Forelimb muscle (tissue), 1 donor: ENCODE results near the gene GPR39. TPM values are rescaled to one million over a fixed set of nuclear protein-coding genes. Genes with fewer than 3 reads are reported as not detected.

Experiments used
- DNase-seq: peaks from one replicate; pipeline ENCODE4 v3.0.0-alpha.2; 2013; ENCODE audit warnings: low read depth
- polyA plus RNA-seq: library from polyadenylated mRNA; unstranded; fragments of 120-200 nt; gene quantifications from one replicate; pipeline ENCODE4 v1.2.1, GENCODE V29; 2013; ENCODE audit not compliant: insufficient read length

The GPR39 gene
- polyA plus RNA-seq, 1 donor: 0.20 TPM

- no peak for DNase-seq
Measured at GRCh38 chr2:132670496-132671150, 254.0 kb downstream of the GPR39 start.

- no peak for DNase-seq
Measured at GRCh38 chr2:132671151-132671835, 254.7 kb downstream of the GPR39 start.

GRCh38 chr2:132676999-132677398, 260.4 kb downstream of the GPR39 start:
- no peak for DNase-seq

- DNase-seq: no peak
Measured at GRCh38 chr2:132677661-132678060, 261.1 kb downstream of the GPR39 start.

GRCh38 chr2:132678483-132678882, 261.9 kb downstream of the GPR39 start:
- no peak for DNase-seq

- DNase-seq: no peak
Measured at GRCh38 chr2:132680544-132680943, 263.9 kb downstream of the GPR39 start.

- no peak for DNase-seq
Measured at GRCh38 chr2:132681766-132682165, 265.2 kb downstream of the GPR39 start.

- no peak for DNase-seq
Measured at GRCh38 chr2:132690664-132691303, 274.2 kb downstream of the GPR39 start.

- DNase-seq: no peak
Measured at GRCh38 chr2:132691556-132691955, 275.0 kb downstream of the GPR39 start.

- DNase-seq: no peak
Measured at GRCh38 chr2:132692816-132693215, 276.2 kb downstream of the GPR39 start.
